Pancreas (tissue), 10 donors: Measurements from ENCODE around the gene SND1. TPM values are rescaled to one million over a fixed set of nuclear protein-coding genes. Genes with fewer than 3 reads are reported as not detected.

ENCODE experiments used
- ATAC-seq, 4 donors: fragments of 200-7000 bp; cut with Tn5 transposase; one replicate each; pipeline versions ENCODE4 v1.8.0 to v1.9.1; 2020; ENCODE audit warnings: mild to moderate bottlenecking in 4 of 4, moderate library complexity in 4 of 4
- DNase-seq, 6 donors: peaks; one replicate each; pipeline ENCODE4 v3.0.0-alpha.2; 2020
- FAIRE-seq: peaks from 2 replicates; lab custom pipeline; 2012; peaks lifted over from hg19 to GRCh38; lab: Jason Lieb, UNC
- H3K27ac ChIP-seq, 4 donors: fragments of 200-600 bp; sonication (generic); 1 replicate in 3 of 4; 2 replicates in 1 of 4; pipeline versions ENCODE4 v1.5.0 to v1.8.0; 2020
- H3K27me3 ChIP-seq, 4 donors: fragments of 200-600 bp; one replicate each; pipeline ENCODE4 v1.8.0; 2021
- H3K36me3 ChIP-seq, 3 donors: fragments of 200-600 bp; sonication (generic) in 1 of 3; one replicate each; pipeline versions ENCODE4 v1.5.0 to v1.8.0; 2020 to 2021
- H3K4me1 ChIP-seq, 3 donors: fragments of 200-600 bp; one replicate each; pipeline ENCODE4 v1.8.0; 2021
- H3K4me3 ChIP-seq, 4 donors: fragments of 200-600 bp; sonication (generic) in 2 of 4; one replicate each; pipeline versions ENCODE4 v1.5.0 to v1.8.0; 2020 to 2021
- H3K9me3 ChIP-seq, 4 donors: fragments of 200-600 bp; one replicate each; pipeline ENCODE4 v1.8.0; 2021
- WGBS, 2 donors: extraction: QIAGEN DNeasy Blood & Tissue Kit; methylation state at CpG; one replicate each; pipeline ENCODE4 v1.1.7; 2013; 5-methylcytosine and 5-hydroxymethylcytosine counted together
- intact Hi-C, 3 donors: fragments of 100-400 bp; cut with DNase I; formaldehyde crosslinking; loops; one replicate each; pipeline versions ENCODE4 v1.11.1 to v1.14.2; 2022
- polyA plus RNA-seq, 2 donors: library from polyadenylated mRNA; stranded (reverse); fragments of 200-250 nt; gene quantifications; one replicate each; pipeline ENCODE4 v1.2.3, GENCODE V29; 2013
- total RNA-seq, 6 donors: library from RNA; stranded (reverse); fragmentation: NEBNext Ultra II Directional in 4 of 6; extraction: Animal tissue kit (Norgen Biotek cat#: 25700) in 4 of 6; gene quantifications; one replicate each; pipeline versions ENCODE4 v1.2.1 to v1.2.4, GENCODE V29; 2021 to 2023
- TF ChIP-seq, protein P1 (sequence below), 4 donors: fragments of 200-600 bp; sonication (generic) in 3 of 4; IDR thresholded peaks; one replicate each; pipeline versions ENCODE4 v1.5.0 to v1.8.0; 2021; ENCODE audit warnings: antibody characterized with exemption in 4 of 4
- donor health status: healthy with polysubstance abuse.
- donor health status: DM: no; HTN: no; CAD: no; lungs with moderate emphysema.
- donor health status: DM: no; HTN: no; CAD: no.
- donor health status: control.
- donor health status: control.
- donor health status: Bipolar disorder and iron deficiency.
- donor health status: DM: yes; HTN: yes; CAD: no.
- donor health status: DM: no; HTN: no; CAD: no.
- donor health status: DM: no; HTN: no; CAD: no.
- donor health status: DM: yes; HTN: yes; CAD: no.

Gene SND1
- total and polyA plus RNA-seq, 8 donors, result 84.1 to 308 (median 225) TPM

- no peaks in the 10 kb centered on the region for H3K9me3 ChIP-seq
- no peak overlapping the region for H3K4me3 ChIP-seq
- ATAC-seq, result no peak
- no peaks in the 10 kb centered on the region for H3K27me3 ChIP-seq
- 88 to 91% methylated on average over 7 of the region's 7 CpGs for WGBS, 2 donors
- H3K36me3 ChIP-seq, result no peaks in the 10 kb centered on the region
- no peak for FAIRE-seq
- DNase-seq, result no peak
- intact Hi-C loops, result no loop called here
- TF ChIP-seq, protein P1, sequence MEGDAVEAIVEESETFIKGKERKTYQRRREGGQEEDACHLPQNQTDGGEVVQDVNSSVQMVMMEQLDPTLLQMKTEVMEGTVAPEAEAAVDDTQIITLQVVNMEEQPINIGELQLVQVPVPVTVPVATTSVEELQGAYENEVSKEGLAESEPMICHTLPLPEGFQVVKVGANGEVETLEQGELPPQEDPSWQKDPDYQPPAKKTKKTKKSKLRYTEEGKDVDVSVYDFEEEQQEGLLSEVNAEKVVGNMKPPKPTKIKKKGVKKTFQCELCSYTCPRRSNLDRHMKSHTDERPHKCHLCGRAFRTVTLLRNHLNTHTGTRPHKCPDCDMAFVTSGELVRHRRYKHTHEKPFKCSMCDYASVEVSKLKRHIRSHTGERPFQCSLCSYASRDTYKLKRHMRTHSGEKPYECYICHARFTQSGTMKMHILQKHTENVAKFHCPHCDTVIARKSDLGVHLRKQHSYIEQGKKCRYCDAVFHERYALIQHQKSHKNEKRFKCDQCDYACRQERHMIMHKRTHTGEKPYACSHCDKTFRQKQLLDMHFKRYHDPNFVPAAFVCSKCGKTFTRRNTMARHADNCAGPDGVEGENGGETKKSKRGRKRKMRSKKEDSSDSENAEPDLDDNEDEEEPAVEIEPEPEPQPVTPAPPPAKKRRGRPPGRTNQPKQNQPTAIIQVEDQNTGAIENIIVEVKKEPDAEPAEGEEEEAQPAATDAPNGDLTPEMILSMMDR (IDR thresholded peaks at IDR 0.05), result no peak
- H3K27ac ChIP-seq, result peak overlapping the region in 1 of 4 donors; percentile 17
- H3K4me1 ChIP-seq, result peaks cover 21 to 48% (median 26%) of the 10 kb centered on the region in 3 donors
Observed at GRCh38 chr7:127881564-127881963, 229.6 kb downstream of the SND1 start.

DNA sequence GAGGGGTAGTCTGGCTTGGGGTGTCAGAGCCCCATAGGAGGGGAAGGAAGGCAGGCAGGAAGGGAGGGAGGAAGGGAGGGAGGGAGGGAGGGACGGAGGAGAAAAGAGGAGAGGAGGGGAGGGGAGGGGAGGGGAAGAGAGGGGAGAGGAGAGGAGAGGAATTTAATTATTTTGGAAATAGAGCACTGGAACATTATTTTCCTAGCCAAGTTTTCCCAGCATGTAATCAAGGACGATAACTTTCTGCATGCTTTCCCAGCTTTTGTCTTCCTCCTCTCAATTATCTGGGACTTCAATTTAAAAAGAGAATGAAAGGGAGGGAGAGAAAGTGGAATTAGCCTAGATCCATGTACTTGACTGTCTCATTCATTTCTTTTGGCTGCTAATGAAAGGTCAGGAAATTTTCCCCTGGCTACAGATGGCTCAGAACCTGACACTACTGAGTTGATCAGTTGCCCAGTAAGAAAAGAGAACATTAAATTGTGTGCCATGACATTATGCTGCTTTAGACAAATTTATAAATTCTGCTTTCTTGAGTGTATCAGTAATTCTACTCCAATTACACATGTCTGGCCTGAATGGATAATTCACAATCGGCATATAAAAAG lies 230.4 kb downstream of the SND1 start:
- H3K27ac ChIP-seq, result peak overlapping the region in 2 of 4 donors; percentile 42 to 46
- WGBS, 2 donors, result 38 to 41% methylated on average over 3 of the region's 3 CpGs
- peaks cover 21 to 41% (median 26%) of the 10 kb centered on the region in 3 donors for H3K4me1 ChIP-seq
- no peak for DNase-seq
- H3K27me3 ChIP-seq, result no peaks in the 10 kb centered on the region
- H3K9me3 ChIP-seq, result no peaks in the 10 kb centered on the region
- no peak for ATAC-seq
- intact Hi-C loops, result no loop called here
- H3K4me3 ChIP-seq, result no peak overlapping the region
- TF ChIP-seq, protein P1 (IDR thresholded peaks at IDR 0.05), result no peak
- H3K36me3 ChIP-seq, result no peaks in the 10 kb centered on the region
- no peak for FAIRE-seq

GRCh38 chr7:127884066-127884559 lies 232.1 kb downstream of the SND1 start:
- H3K4me3 ChIP-seq, result no peak overlapping the region
- H3K27ac ChIP-seq, result peak overlapping the region in 2 of 4 donors; percentile 42 to 46
- peaks cover 0 to 10% (median 0%) of the 10 kb centered on the region in 3 donors for H3K36me3 ChIP-seq
- 66 to 70% methylated on average over 3 of the region's 3 CpGs for WGBS, 2 donors
- ATAC-seq, result peak; percentile 50 to 74 (median 66)
- intact Hi-C loops, result no loop called here
- H3K4me1 ChIP-seq, result peaks cover 21 to 41% (median 26%) of the 10 kb centered on the region in 3 donors
- TF ChIP-seq, protein P1 (IDR thresholded peaks at IDR 0.05), result peak; percentile 11 to 25 (median 14)
- DNase-seq, result no peak
- no peak for FAIRE-seq
- no peaks in the 10 kb centered on the region for H3K9me3 ChIP-seq
- H3K27me3 ChIP-seq, result no peaks in the 10 kb centered on the region

DNA sequence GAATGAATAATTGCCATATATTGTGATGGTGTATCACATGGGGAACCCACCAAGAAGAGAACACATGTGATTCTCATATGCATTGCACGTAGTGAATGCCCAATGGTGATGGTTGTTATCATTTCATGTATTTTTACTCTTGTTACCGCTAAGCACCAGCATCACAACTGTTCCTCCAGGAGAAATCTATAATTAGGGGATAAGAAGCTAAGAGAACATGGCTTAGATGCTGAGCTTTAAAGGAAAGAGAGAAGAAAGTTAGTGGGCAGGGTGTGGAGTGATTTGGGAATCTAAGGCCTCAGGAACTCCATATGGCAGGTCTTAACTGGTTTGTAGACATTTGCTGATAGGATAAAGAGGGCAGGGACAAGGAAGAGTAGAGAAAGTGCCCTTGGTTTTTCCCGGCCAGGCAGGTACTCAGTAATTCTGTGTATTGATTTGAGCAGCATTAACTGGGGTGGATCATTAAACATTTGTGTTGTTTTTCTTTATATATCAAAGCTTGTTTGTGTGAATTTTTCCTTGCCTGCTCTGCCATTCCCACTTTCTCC lies 233.3 kb downstream of the SND1 start:
- peak overlapping the region in 2 of 4 donors; percentile 2 to 46 for H3K27ac ChIP-seq

More for the DNA sequence above, 233.3 kb downstream of the SND1 start:
- TF ChIP-seq, protein P1 (IDR thresholded peaks at IDR 0.05), result no peak
- Histone ChIP-seq H3K9me3 (no peaks in the 10 kb centered on the region), H3K4me3 (no peak overlapping the region), H3K36me3 (peaks cover 0 to 10% (median 0%) of the 10 kb centered on the region in 3 donors), H3K27me3 (no peaks in the 10 kb centered on the region), H3K4me1 (peaks cover 21 to 45% (median 26%) of the 10 kb centered on the region in 3 donors)
- 65 to 69% methylated on average over 3 of the region's 3 CpGs for WGBS, 2 donors
- intact Hi-C loops, result no loop called here
- ATAC-seq, result peak in 3 of 4 donors; percentile 37 to 48 (median 37)
- no peak for FAIRE-seq
- DNase-seq, result no peak
